ENCODE measurements around the gene MAST4.

MAST4 gene

GRCh38 chr5:67153292-67153691 is 557.1 kb downstream of the MAST4 start:
- no peak for DNase-seq (ENCODE audit: extremely low read depth, insufficient read length)
- H3K36me3 ChIP-seq (ENCODE audit: control insufficient read depth, insufficient read depth, low read length): no peaks in the 10 kb centered on the region
- no peak overlapping the region for H3K4me3 ChIP-seq (replicated peaks; ENCODE audit: low read depth, low read length)
- peaks cover 1% of the 10 kb centered on the region for H3K27me3 ChIP-seq (replicated peaks; ENCODE audit: control insufficient read depth, insufficient read depth, low read length)
- no peak for TF ChIP-seq CTCF (IDR thresholded peaks at IDR 0.05; ENCODE audit: insufficient read depth, low read length, poor library complexity, severe bottlenecking)

GRCh38 chr5:67154556-67155206 is 558.5 kb downstream of the MAST4 start:
- Histone ChIP-seq H3K27me3 (replicated peaks; ENCODE audit: control insufficient read depth, insufficient read depth, low read length) (peaks cover 1% of the 10 kb centered on the region), H3K4me3 (replicated peaks; ENCODE audit: low read depth, low read length) (no peak overlapping the region), H3K36me3 (ENCODE audit: control insufficient read depth, insufficient read depth, low read length) (no peaks in the 10 kb centered on the region)
- no peak for DNase-seq (ENCODE audit: extremely low read depth, insufficient read length)
- no peak for TF ChIP-seq CTCF (IDR thresholded peaks at IDR 0.05; ENCODE audit: insufficient read depth, low read length, poor library complexity, severe bottlenecking)

- peak; percentile 68 for TF ChIP-seq CTCF (IDR thresholded peaks at IDR 0.05; ENCODE audit: insufficient read depth, low read length, poor library complexity, severe bottlenecking)
- Histone ChIP-seq H3K4me3 (replicated peaks; ENCODE audit: low read depth, low read length) (no peak overlapping the region), H3K36me3 (ENCODE audit: control insufficient read depth, insufficient read depth, low read length) (no peaks in the 10 kb centered on the region), H3K27me3 (replicated peaks; ENCODE audit: control insufficient read depth, insufficient read depth, low read length) (no peaks in the 10 kb centered on the region; the same call in none of the 2 replicates)
- DNase-seq (ENCODE audit: extremely low read depth, insufficient read length): no peak
Measured at GRCh38 chr5:67156976-67157583, 560.9 kb downstream of the MAST4 start.

- Histone ChIP-seq H3K4me3 (replicated peaks; ENCODE audit: low read depth, low read length) (no peak overlapping the region), H3K36me3 (ENCODE audit: control insufficient read depth, insufficient read depth, low read length) (no peaks in the 10 kb centered on the region), H3K27me3 (replicated peaks; ENCODE audit: control insufficient read depth, insufficient read depth, low read length) (no peaks in the 10 kb centered on the region; the same call in none of the 2 replicates)
- DNase-seq (ENCODE audit: extremely low read depth, insufficient read length): no peak
- no peak for TF ChIP-seq CTCF (IDR thresholded peaks at IDR 0.05; ENCODE audit: insufficient read depth, low read length, poor library complexity, severe bottlenecking)
Measured at GRCh38 chr5:67160272-67160671, 564.1 kb downstream of the MAST4 start.

- DNase-seq (ENCODE audit: extremely low read depth, insufficient read length): no peak
Measured at GRCh38 chr5:67160985-67161384, 564.8 kb downstream of the MAST4 start.

More at GRCh38 chr5:67160985-67161384, 564.8 kb downstream of the MAST4 start:
- TF ChIP-seq CTCF (IDR thresholded peaks at IDR 0.05; ENCODE audit: insufficient read depth, low read length, poor library complexity, severe bottlenecking): no peak
- no peaks in the 10 kb centered on the region; the same call in none of the 2 replicates for H3K27me3 ChIP-seq (replicated peaks; ENCODE audit: control insufficient read depth, insufficient read depth, low read length)
- no peaks in the 10 kb centered on the region for H3K36me3 ChIP-seq (ENCODE audit: control insufficient read depth, insufficient read depth, low read length)
- no peak overlapping the region for H3K4me3 ChIP-seq (replicated peaks; ENCODE audit: low read depth, low read length)

Measured in GM06990 (cell line).